HG03354 (cell line): ENCODE measurements around the gene TMEM132A.
A peak's percentile ranks its signal among the peaks of the same experiment; 100 is the strongest.
"Not testable (repeated sequence)": the region's sequence is repeated elsewhere in the genome, so short reads cannot be mapped to it uniquely, and the experiment has no call there.

Experiments
- ATAC-seq: cut with Tn5 transposase; IDR thresholded peaks from one replicate; pipeline ENCODE4 v1.9.1; 2021; ENCODE audit warnings: mild to moderate bottlenecking; ENCODE audit not compliant: unreplicated experiment, poor library complexity, severe bottlenecking

Gene TMEM132A

GRCh38 chr11:60950933-60951605, 26.8 kb downstream of the TMEM132A start:
- no peak for ATAC-seq

GRCh38 chr11:60951606-60951903, 27.3 kb downstream of the TMEM132A start:
- ATAC-seq = no peak

- ATAC-seq = peak; percentile 84
These were observed 27.9 kb downstream of the TMEM132A start, which contains the start of gene SLC15A3 for GRCh38 chr11:60951904-60952741. Gene SLC15A3 (minus strand): TSS chr11:60952176. CDS start chr11:60951551, 625 bp downstream.

- peak; percentile 23 for ATAC-seq
These were observed 28.5 kb downstream of the TMEM132A start for GRCh38 chr11:60952742-60953170.

DNA sequence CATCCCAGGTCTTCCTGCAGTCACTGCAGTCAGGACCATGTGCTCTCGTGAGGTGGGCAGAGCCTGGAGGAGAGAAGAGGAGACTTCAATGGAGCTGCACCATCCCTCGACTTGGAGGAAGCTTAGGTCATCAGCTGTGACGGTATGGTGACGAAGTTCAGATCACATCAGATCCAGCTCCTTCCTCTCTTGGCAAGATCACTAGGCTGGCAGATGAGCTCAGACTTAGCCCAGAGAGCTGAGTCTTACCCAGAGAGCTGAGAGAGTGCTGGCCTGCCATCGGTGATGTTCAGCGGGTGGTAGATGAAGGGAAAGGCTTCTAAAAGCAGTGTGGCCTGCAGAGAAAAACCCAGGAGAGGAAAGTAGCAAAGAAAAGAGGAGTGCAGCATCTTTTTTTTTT, 29.5 kb downstream of the TMEM132A start:
- no peak for ATAC-seq

DNA sequence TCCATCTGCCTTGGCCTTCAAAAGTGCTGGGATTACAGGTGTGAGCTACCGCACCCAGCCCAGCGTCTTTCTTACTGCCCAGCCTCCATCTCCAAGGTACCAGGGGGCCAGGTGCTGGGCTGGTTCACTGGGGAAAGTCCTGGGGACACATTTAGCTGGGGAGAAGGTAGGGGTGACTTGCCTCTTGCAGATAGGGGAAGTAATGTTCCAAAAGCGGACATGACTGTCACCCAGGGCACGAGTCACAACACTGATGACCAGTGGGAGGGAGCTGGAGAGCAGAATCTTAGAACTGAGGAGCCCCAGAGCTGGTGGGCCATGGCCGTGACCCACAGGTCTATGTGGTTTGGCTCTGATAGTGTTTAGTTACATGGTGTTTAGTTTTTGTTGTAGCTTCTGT, 30.2 kb downstream of the TMEM132A start:
- no peak for ATAC-seq

GRCh38 chr11:60955571-60955970, 31.3 kb downstream of the TMEM132A start:
- no peak for ATAC-seq

DNA sequence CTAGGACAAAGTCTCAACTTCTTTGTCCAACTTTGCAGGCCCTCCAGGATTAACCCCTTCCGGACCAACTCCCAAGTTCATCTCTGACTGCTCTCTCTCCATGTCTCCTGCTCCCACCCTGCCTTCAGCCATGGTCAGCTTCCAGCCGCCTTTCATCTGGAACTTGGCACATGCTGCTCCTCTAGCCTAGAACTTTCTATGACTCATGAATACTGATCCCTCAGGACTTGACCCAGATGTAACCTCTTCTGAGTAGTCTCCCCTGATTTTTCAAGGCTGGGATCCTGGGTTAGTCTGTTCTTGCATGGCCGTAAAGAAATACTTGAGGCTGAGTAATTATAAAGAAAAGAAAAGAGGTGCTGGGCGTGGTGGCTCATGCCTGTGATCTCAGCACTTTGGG, 32.9 kb downstream of the TMEM132A start:
- ATAC-seq = no peak

DNA sequence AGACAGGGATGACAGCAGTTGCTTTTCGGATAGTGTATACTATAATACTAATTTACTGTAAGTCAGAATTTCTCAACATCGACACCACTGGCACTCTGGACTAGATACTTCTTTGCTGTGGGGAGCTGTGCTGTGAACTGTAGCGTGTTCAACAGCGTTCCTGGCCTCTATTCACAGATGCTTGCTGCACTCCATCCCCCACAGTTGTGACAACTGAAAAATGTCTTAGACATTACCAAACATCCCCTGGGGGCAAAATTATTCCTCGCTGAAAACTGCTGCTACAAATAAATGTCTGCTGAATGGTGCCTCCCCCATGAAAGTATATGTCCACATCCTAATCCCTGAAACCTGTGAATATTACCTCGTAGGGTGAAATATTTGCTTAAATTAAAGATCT, 35.2 kb downstream of the TMEM132A start:
- ATAC-seq = no peak

DNA sequence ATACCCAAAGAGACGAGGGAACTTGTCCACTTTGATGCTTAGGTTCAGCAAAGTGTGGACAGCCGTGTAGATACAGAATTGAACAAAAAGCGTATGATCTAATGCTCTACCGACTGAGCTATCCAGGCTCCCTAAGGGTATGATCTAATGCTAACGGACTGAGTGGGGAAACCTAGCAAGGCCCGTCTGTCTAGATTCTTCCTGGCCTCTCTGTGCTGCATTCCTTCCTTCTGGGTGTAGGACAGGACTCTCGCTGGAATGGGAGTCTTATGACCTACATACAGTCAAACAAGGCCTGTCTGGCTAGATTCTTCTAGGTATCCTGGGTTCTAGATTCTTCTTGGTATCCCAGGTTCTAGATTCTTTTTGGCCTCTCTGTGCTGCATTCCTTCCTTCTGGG, 36.1 kb downstream of the TMEM132A start:
- no peak for ATAC-seq

- no peak for ATAC-seq
These were observed 40.5 kb downstream of the TMEM132A start for GRCh38 chr11:60964801-60965200.

DNA sequence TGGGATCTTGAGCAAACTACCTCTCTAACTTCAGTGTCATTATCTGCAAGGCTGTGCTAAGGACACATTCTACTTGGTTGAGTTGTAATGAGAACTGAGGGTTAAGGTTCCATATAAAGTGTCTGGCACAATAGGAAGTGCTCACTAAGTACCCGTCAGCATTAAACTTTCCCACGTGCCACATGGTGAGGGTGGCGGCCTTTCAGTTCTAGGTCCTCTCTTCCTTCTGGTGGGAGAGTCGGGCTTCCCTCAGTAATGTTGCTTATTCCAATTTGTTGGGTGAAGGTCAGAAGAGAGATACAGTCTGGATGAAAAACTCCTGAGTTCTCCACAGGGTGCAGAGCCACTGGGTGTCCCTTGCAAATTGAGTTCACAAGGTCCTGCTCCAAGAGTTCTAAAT, 42.6 kb downstream of the TMEM132A start:
- ATAC-seq = no peak

GRCh38 chr11:60968223-60968622, 44.0 kb downstream of the TMEM132A start:
- no peak for ATAC-seq

DNA sequence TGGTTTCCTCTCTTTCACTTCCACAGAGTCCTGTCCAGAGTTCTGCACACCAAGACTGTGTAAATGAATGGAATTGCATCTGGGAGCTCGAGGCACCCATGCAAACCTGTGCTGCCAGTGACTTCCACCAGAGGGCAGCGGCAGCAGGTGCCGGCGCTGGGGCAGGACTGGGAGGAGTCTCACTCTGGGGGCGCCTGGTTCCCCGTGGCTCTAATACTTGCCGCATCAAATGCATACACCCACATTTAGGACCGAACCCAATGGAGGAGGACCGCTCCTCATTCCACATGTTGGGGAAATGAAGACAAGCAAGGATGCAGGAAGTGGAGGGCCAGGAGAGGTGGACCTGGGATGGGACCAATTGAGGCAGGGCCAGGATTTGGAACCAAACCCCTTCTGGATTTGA, 46.1 kb downstream of the TMEM132A start:
- ATAC-seq = no peak

DNA sequence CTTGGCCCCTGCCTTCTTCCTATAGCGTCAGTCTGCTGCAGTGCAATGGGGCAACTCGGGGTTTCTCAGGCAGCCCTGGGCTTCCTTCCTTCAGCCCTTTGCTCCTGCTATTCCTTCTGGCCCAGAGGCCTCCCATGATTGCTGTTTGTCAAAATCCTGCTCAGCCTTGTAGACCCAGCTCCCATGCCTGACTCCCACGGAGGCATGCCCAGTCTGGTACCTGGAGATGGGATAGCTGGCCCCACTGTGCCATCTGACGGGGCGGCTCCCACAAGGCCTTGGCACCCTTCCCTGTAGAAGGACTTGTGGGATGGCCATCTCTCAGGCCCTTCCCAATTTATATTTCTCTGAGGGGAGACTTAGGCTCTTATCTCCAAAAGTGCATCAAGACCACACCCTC, 46.6 kb downstream of the TMEM132A start:
- ATAC-seq = no peak

GRCh38 chr11:60971520-60971919, 47.3 kb downstream of the TMEM132A start, which contains the start of gene CD6:
Gene CD6 (plus strand): TSS chr11:60971680. CDS start chr11:60971866, 186 bp downstream.
- ATAC-seq = no peak

- ATAC-seq = no peak
These were observed 48.1 kb downstream of the TMEM132A start for GRCh38 chr11:60972182-60973030.

DNA sequence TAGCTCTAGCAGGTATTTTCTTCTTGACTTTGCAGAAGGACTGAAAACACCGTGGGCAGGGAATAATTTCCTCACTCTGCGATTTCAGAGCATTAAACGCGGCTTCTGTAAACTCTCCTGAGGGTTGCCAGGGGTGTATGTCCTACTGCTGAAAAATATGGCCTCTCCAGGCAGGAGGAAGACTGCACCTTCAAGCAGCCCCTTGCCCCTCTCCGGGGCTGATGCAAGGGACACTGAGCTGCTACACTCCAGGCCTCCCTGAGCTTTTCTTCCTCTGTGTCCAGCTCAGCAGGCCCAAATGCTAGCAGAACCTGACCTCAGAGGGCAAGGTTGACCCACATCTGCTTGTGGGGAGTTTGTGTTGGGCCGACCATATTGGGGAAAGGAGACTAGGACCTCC, 49.4 kb downstream of the TMEM132A start:
- ATAC-seq = no peak

DNA sequence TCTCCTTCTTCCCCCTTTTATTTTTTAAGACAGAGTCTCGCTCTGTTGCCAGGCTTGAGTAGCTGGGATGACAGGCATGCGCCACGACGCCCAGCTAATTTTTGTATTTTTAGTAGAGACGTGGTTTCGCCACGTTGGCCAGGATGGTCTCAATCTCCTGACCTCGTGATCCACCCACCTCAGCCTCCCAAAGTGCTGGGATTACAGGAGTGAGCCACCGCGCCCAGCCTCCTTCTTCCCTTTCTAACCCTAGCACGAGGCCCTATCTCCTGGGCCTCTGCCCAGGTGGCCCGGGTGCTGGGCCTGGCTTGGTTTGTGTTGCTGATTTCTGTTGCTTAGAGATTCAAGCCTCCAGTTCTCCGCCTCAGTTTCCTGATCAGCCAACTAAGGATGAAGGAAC, 50.1 kb downstream of the TMEM132A start:
- ATAC-seq = not testable (repeated sequence)

DNA sequence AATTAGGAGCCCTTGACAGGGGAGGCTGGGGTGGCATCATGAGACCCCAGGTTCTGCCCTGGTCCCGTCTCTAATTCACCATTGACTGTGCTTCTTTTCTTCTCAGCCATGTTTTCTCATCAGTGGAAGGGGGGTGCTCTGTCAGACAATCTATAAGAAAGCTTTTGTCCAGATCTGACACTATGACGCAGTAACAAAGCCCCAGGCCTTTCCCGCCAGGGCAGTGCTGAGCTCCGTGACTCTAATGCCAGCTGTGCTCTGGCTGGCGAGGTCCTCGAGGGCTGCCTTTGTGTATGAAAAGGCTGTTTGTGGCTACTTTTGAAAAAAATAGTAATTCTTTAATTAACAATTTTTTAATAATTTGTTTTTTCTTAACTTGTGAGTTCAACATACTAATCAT, 50.5 kb downstream of the TMEM132A start:
- no peak for ATAC-seq
